PC-3 (cell line): ENCODE results near the gene CD82. TPM values are rescaled to one million over a fixed set of nuclear protein-coding genes. Genes with fewer than 3 reads are reported as not detected.

Experiments
- ATAC-seq: fragments of 200-7000 bp; cut with Tn5 transposase; 2 replicates; pipeline ENCODE4 v1.9.1; 2020; ENCODE audit warnings: mild to moderate bottlenecking, moderate library complexity
- BruUV-seq: library from RNA; stranded (reverse); fragments of 400-500 nt; replicated peaks from 2 replicates; lab custom pipeline; 2021; lab: Mats Ljungman, UMichigan
- CTCF ChIA-PET: fragments of 300-600 bp; sonication (Branson Sonifier 250); formaldehyde crosslinking; loops from one replicate; lab custom pipeline; 2022; ENCODE audit warnings: antibody characterized with exemption; lab: Charles Lee
- POLR2A ChIA-PET: fragments of 300-600 bp; sonication (Branson Sonifier 250); formaldehyde crosslinking; loops from one replicate; lab custom pipeline; 2022; ENCODE audit warnings: antibody characterized with exemption; ENCODE audit not compliant: unreplicated experiment; lab: Charles Lee
- DNase-seq: peaks from one replicate; pipeline ENCODE4 v3.0.0-alpha.2; 2015
- H2AFZ ChIP-seq: fragments of 300-600 bp; sonication (generic); 2 replicates; pipeline ENCODE4 v1.6.0; 2016; ENCODE audit warnings: antibody characterized with exemption, low read length
- H3F3A ChIP-seq: fragments of 300-600 bp; sonication (generic); one replicate; pipeline ENCODE4 v1.6.0; 2017; ENCODE audit warnings: antibody characterized with exemption, low read length, control low read depth, mild to moderate bottlenecking; ENCODE audit not compliant: unreplicated experiment
- H3K27ac ChIP-seq: fragments of 300-600 bp; sonication (generic); 2 replicates; pipeline ENCODE4 v1.5.1; 2016; ENCODE audit warnings: mild to moderate bottlenecking, low read length
- H3K27me3 ChIP-seq: fragments of 300-600 bp; sonication (generic); 2 replicates; pipeline ENCODE4 v1.6.1; 2016; ENCODE audit warnings: low read length, mixed read lengths
- H3K36me3 ChIP-seq: fragments of 300-600 bp; sonication (generic); 2 replicates; pipeline ENCODE4 v1.6.1; 2016; ENCODE audit warnings: low read depth, mixed run types, low read length, mixed read lengths
- H3K4me1 ChIP-seq: fragments of 300-600 bp; sonication (generic); 2 replicates; pipeline ENCODE4 v1.5.1; 2016; ENCODE audit warnings: low read length; ENCODE audit not compliant: insufficient read depth
- H3K4me2 ChIP-seq: fragments of 300-600 bp; sonication (generic); 2 replicates; pipeline ENCODE4 v1.6.0; 2016; ENCODE audit warnings: low read length
- H3K4me3 ChIP-seq: fragments of 300-600 bp; sonication (generic); 2 replicates; pipeline ENCODE4 v1.5.1; 2016; ENCODE audit warnings: mild to moderate bottlenecking, low read length, mixed read lengths
- H3K79me2 ChIP-seq: fragments of 300-600 bp; sonication (generic); 2 replicates; pipeline ENCODE4 v1.6.1; 2017; ENCODE audit warnings: low read length, mixed read lengths
- H3K9ac ChIP-seq: fragments of 300-600 bp; sonication (generic); 2 replicates; pipeline ENCODE4 v1.6.0; 2016; ENCODE audit warnings: mild to moderate bottlenecking, low read length
- H3K9me2 ChIP-seq: fragments of 300-600 bp; sonication (generic); replicated peaks from 2 replicates; pipeline ENCODE4 v1.6.1; 2016; ENCODE audit warnings: mixed run types, low read length, mixed read lengths
- H3K9me3 ChIP-seq: fragments of 300-600 bp; sonication (generic); 2 replicates; pipeline ENCODE4 v1.6.1; 2016; ENCODE audit warnings: low read length, mixed read lengths
- H4K20me1 ChIP-seq: fragments of 300-600 bp; sonication (generic); 2 replicates; pipeline ENCODE4 v1.6.1; 2016; ENCODE audit warnings: low read length, mixed read lengths
- CTCF ChIP-seq: fragments of 300-600 bp; sonication (generic); conservative IDR thresholded peaks from 2 replicates; pipeline ENCODE4 v1.5.1; 2017; ENCODE audit warnings: antibody characterized with exemption, low read depth, mild to moderate bottlenecking, low read length
- EZH2 ChIP-seq: fragments of 300-600 bp; sonication (generic); IDR thresholded peaks from one replicate; pipeline ENCODE4 v1.6.1; 2017; ENCODE audit warnings: antibody characterized with exemption, mild to moderate bottlenecking, low read length; ENCODE audit not compliant: unreplicated experiment
- EZH2phosphoT487 ChIP-seq: fragments of 300-600 bp; sonication (generic); IDR thresholded peaks from 2 replicates; pipeline ENCODE4 v1.6.1; 2018; ENCODE audit warnings: mild to moderate bottlenecking, antibody characterized with exemption, low read length, borderline replicate concordance
- intact Hi-C: fragments of 100-400 bp; cut with micrococcal nuclease; formaldehyde crosslinking; loops from 2 replicates; pipeline ENCODE4 v1.9.0; 2023
- total RNA-seq: library from RNA; depleted of rRNA; stranded (reverse); fragments of >200 nt; gene quantifications from 2 replicates; pipeline ENCODE4 v1.2.3, GENCODE V29; 2014

Gene CD82
- total RNA-seq, 1 experiment from 2014 or later = 5.0 TPM

DNA sequence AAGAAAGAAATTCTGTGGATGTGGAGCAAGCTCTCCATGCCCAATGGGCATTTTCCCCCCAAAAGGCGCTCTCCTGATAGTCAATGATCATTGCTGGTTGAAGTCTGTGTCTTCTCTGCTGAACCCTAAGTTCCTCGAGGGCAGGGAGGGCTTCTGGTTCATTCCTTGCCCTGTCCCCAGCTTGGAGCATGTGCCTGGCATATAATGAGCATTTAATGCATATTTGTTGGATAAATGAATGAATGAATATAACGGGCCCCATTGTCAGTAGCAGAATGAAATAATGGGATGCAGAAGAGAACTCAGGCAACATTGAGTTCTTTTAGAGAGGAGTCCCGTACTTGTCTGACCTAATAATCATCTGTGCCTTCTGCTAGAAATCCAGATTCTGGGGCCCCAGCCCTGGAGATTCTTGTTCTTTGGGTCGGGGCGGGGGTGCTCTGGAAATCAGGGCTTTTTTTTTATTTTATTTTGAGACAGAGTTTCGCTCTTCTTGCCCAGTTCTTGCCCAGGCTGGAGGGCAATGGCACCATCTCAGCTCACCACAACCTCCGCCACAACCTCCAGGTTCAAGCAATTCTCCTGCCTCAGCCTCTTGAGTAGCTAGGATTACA, 64.4 kb downstream of the CD82 start:
- Histone ChIP-seq H3K9me2 (no peaks in the 10 kb centered on the region), H2AFZ (no peak overlapping the region), H3K9ac (no peak overlapping the region), H3K4me3 (no peak overlapping the region), H3K4me1 (peaks cover 6% of the 10 kb centered on the region), H3K27ac (no peak overlapping the region), H3K27me3 (peaks cover 25% of the 10 kb centered on the region), H3K4me2 (no peak overlapping the region), H3K79me2 (no peaks in the 10 kb centered on the region), H3K9me3 (no peaks in the 10 kb centered on the region), H3K36me3 (no peaks in the 10 kb centered on the region), H4K20me1 (no peaks in the 10 kb centered on the region), H3F3A (no peaks in the 10 kb centered on the region)
- intact Hi-C loops = no loop called here
- POLR2A ChIA-PET = no interaction called here
- CTCF ChIA-PET = no interaction called here
- DNase-seq (no peak), ATAC-seq (no peak)
- TF ChIP-seq CTCF (no peak), EZH2phosphoT487 (no peak), EZH2 (no peak)
- BruUV-seq = no TSS peak

- ATAC-seq = no peak
- Histone ChIP-seq H4K20me1 (no peaks in the 10 kb centered on the region), H3K9me2 (no peaks in the 10 kb centered on the region), H3F3A (no peaks in the 10 kb centered on the region), H3K9ac (no peak overlapping the region), H3K4me3 (no peak overlapping the region), H3K4me2 (no peak overlapping the region), H3K36me3 (no peaks in the 10 kb centered on the region), H3K27me3 (peaks cover 25% of the 10 kb centered on the region), H3K79me2 (no peaks in the 10 kb centered on the region), H3K9me3 (no peaks in the 10 kb centered on the region), H2AFZ (no peak overlapping the region), H3K27ac (no peak overlapping the region), H3K4me1 (peaks cover 6% of the 10 kb centered on the region)
- intact Hi-C loops = no loop called here
- no peak for DNase-seq
- CTCF ChIA-PET = no interaction called here
- no TSS peak for BruUV-seq
- POLR2A ChIA-PET = no interaction called here
- no peak for TF ChIP-seq CTCF
- TF ChIP-seq EZH2phosphoT487 = no peak
- TF ChIP-seq EZH2 = no peak
Observed at GRCh38 chr11:44630511-44631210, 65.2 kb downstream of the CD82 start.

DNA sequence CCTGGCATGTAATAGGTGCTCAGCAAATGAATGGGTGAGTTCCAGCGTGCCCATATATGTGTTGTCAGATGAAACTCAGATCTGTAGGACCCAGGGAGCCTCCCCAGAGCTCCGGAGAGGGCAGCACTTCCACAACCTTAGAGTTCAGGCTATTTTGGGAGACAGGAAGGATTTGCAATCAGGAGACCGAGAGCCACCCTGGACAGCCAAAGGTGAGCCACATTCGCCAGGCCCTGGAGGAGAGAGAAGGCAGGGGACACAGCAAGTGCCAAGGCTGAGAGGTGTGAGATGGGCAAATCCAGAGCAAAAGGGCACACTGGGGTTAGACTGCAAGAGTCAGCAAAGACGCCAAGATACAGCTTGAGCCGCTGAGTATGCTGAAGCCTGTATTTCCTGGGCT, 66.4 kb downstream of the CD82 start:
- Histone ChIP-seq H2AFZ (no peak overlapping the region), H3K9me3 (no peaks in the 10 kb centered on the region), H3K27ac (no peak overlapping the region), H3K4me3 (no peak overlapping the region), H4K20me1 (no peaks in the 10 kb centered on the region), H3K4me1 (peaks cover 6% of the 10 kb centered on the region), H3K4me2 (no peak overlapping the region), H3F3A (no peaks in the 10 kb centered on the region), H3K79me2 (no peaks in the 10 kb centered on the region), H3K36me3 (no peaks in the 10 kb centered on the region), H3K9ac (no peak overlapping the region), H3K27me3 (peaks cover 25% of the 10 kb centered on the region), H3K9me2 (no peaks in the 10 kb centered on the region)
- ChIA-PET POLR2A (no interaction called here), CTCF (no interaction called here)
- TF ChIP-seq EZH2 (no peak), EZH2phosphoT487 (no peak), CTCF (no peak)
- ATAC-seq = no peak
- no peak for DNase-seq
- no TSS peak for BruUV-seq
- intact Hi-C loops = no loop called here
